ENCODE measurements around the gene NDRG3. TPM values are rescaled to one million over a fixed set of nuclear protein-coding genes. Genes with fewer than 3 reads are reported as not detected.

NDRG3 gene
- total and polyA plus RNA-seq, 2 of the 4 experiments (the other 2 are of a cell fraction): 24.8 to 34.2 TPM

- Histone ChIP-seq H2AFZ (replicated peaks; ENCODE audit: low read length, poor library complexity) (no peak overlapping the region), H3K56ac (ENCODE audit: extremely low read depth, insufficient read depth, low read length) (no peak overlapping the region), H2AK9ac (replicated peaks; ENCODE audit: low read depth, low read length, poor library complexity) (peak overlapping the region; percentile 44), H3K4ac (ENCODE audit: low read depth, low read length) (no peak overlapping the region), H4K8ac (ENCODE audit: low read depth in 2 of 2, low read length in 2 of 2) (no peak overlapping the region), H2BK120ac (ENCODE audit: low read depth, low read length) (no peak overlapping the region), H3K79me1 (ENCODE audit: low read depth in 1 of 2, low read length in 2 of 2) (peaks cover 11 to 39% of the 10 kb centered on the region in 2 experiments), H3K14ac (replicated peaks; ENCODE audit: low read depth, low read length) (no peak overlapping the region), H4K5ac (ENCODE audit: low read depth, low read length) (no peak overlapping the region), H3K23ac (ENCODE audit: low read depth, low read length) (no peak overlapping the region), H3K4me2 (ENCODE audit: low read depth, low read length) (no peak overlapping the region), H4K91ac (ENCODE audit: insufficient read depth, low read depth, low read length) (no peak overlapping the region), H3K4me3 (ENCODE audit: insufficient read depth, low read depth, low read length) (no peak overlapping the region), H2BK5ac (ENCODE audit: low read depth, low read length, poor library complexity, severe bottlenecking) (no peak overlapping the region), H3K9me3 (ENCODE audit: control insufficient read depth, insufficient read depth, low read length) (no peaks in the 10 kb centered on the region), H2AK5ac (ENCODE audit: low read depth, low read length) (no peak overlapping the region), H3K27me3 (ENCODE audit: control insufficient read depth, insufficient read depth, low read length) (no peaks in the 10 kb centered on the region), H4K20me1 (ENCODE audit: insufficient read depth, low read length) (peaks cover 3% of the 10 kb centered on the region), H3K18ac (ENCODE audit: low read depth, low read length) (no peak overlapping the region), H3K27ac (ENCODE audit: insufficient read depth, low read length) (no peak overlapping the region), H3K36me3 (ENCODE audit: control insufficient read depth, insufficient read depth, low read length) (no peaks in the 10 kb centered on the region), H3K9ac (ENCODE audit: low read depth, low read length) (no peak overlapping the region), H3K9me1 (ENCODE audit: insufficient read depth, low read length) (peaks cover 5% of the 10 kb centered on the region), H3K4me1 (ENCODE audit: control insufficient read depth, insufficient read depth, low read length) (no peaks in the 10 kb centered on the region), H2BK15ac (ENCODE audit: low read depth, low read length) (no peak overlapping the region), H2BK20ac (ENCODE audit: low read depth, low read length) (no peak overlapping the region)
- WGBS, 2 experiments (ENCODE audit: extremely low coverage in 2 of 2, insufficient read length in 1 of 2): no CpG with 5 or more reads among the region's 3 CpGs
- no peak for DNase-seq
- POLR2A ChIA-PET (ENCODE audit: unreplicated experiment): interaction anchor here (0.6 kb wide), 1 partner anchor 441 kb away, joined by 5 read pairs; no protein-coding TSS in a partner anchor
- in situ Hi-C loops (cut with MboI; ENCODE audit: low sequenced_read_pairs): no loop called here
- CTCF ChIA-PET: interaction anchor here (0.6 to 1.0 kb wide), 2 partner anchors 13 to 19 kb away, joined by 3 read pairs; no protein-coding TSS in a partner anchor
- no TSS peak for BruUV-seq (replicated peaks)
- TF ChIP-seq CHD1 (IDR thresholded peaks at IDR 0.05; ENCODE audit: low read depth, low read length): no peak
- TF ChIP-seq MAZ (IDR thresholded peaks at IDR 0.05; ENCODE audit: borderline replicate concordance, low read depth, low read length): no peak
- TF ChIP-seq MXI1 (IDR thresholded peaks at IDR 0.05; ENCODE audit: borderline replicate concordance, low read depth, low read length): no peak
- TF ChIP-seq RFX5 (IDR thresholded peaks at IDR 0.05; ENCODE audit: low read depth, low read length): no peak
- TF ChIP-seq RCOR1 (IDR thresholded peaks at IDR 0.05; ENCODE audit: insufficient replicate concordance, low read length): no peak
- TF ChIP-seq FOS (IDR thresholded peaks at IDR 0.05; ENCODE audit: low read depth, low read length): no peak
- TF ChIP-seq SMC3 (IDR thresholded peaks at IDR 0.05; ENCODE audit: low read depth, low read length): no peak
- no peak for TF ChIP-seq MAFK (IDR thresholded peaks at IDR 0.05; ENCODE audit: low read depth, low read length)
- no peak for TF ChIP-seq BHLHE40 (IDR thresholded peaks at IDR 0.05; ENCODE audit: low read depth, low read length)
- no peak for TF ChIP-seq CEBPB (IDR thresholded peaks at IDR 0.05; ENCODE audit: low read depth, low read length)
- no peak for TF ChIP-seq NFE2L2 (IDR thresholded peaks at IDR 0.05; ENCODE audit: low read depth, low read length)
- no peak for TF ChIP-seq ELK1 (IDR thresholded peaks at IDR 0.05; ENCODE audit: borderline replicate concordance, low read depth, low read length)
- no peak for TF ChIP-seq POLR2A (IDR thresholded peaks at IDR 0.05; ENCODE audit: low read depth, low read length)
- TF ChIP-seq, protein P1, sequence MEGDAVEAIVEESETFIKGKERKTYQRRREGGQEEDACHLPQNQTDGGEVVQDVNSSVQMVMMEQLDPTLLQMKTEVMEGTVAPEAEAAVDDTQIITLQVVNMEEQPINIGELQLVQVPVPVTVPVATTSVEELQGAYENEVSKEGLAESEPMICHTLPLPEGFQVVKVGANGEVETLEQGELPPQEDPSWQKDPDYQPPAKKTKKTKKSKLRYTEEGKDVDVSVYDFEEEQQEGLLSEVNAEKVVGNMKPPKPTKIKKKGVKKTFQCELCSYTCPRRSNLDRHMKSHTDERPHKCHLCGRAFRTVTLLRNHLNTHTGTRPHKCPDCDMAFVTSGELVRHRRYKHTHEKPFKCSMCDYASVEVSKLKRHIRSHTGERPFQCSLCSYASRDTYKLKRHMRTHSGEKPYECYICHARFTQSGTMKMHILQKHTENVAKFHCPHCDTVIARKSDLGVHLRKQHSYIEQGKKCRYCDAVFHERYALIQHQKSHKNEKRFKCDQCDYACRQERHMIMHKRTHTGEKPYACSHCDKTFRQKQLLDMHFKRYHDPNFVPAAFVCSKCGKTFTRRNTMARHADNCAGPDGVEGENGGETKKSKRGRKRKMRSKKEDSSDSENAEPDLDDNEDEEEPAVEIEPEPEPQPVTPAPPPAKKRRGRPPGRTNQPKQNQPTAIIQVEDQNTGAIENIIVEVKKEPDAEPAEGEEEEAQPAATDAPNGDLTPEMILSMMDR (conservative IDR thresholded peaks at IDR 0.05; ENCODE audit: low read depth, low read length): no peak
- TF ChIP-seq RAD21 (IDR thresholded peaks at IDR 0.05; ENCODE audit: low read length): no peak
- TF ChIP-seq USF2 (IDR thresholded peaks at IDR 0.05; ENCODE audit: low read depth, low read length): no peak
- dilution Hi-C loops (cut with HindIII; ENCODE audit: low sequenced_read_pairs, unreplicated experiment): no loop called here
- no peak for ATAC-seq (ENCODE audit: low read depth)
- intact Hi-C loops (cut with micrococcal nuclease): no loop called here
Measured at GRCh38 chr20:36736451-36737182, 9.3 kb downstream of the NDRG3 start.
